DOHH2 (cell line): ENCODE measurements around the gene MVK.

Experiments
- H3F3A ChIP-seq: fragments of 200-600 bp; sonication (generic), shearing (Covaris generic); 2 replicates; pipeline ENCODE4 v1.6.0; 2016; ENCODE audit warnings: antibody characterized with exemption, mild to moderate bottlenecking; ENCODE audit not compliant: control insufficient read depth, insufficient read depth
- H3K27ac ChIP-seq: fragments of 200-600 bp; sonication (generic); 2 replicates; pipeline ENCODE4 v1.5.1; 2014; ENCODE audit warnings: low read depth, mild to moderate bottlenecking, low read length, moderate library complexity
- H3K27me3 ChIP-seq: fragments of 200-600 bp; sonication (generic); 2 replicates; pipeline ENCODE4 v1.6.1; 2014; ENCODE audit warnings: mild to moderate bottlenecking, low read length, mixed read lengths; ENCODE audit not compliant: control insufficient read depth
- H3K36me3 ChIP-seq: fragments of 200-600 bp; sonication (generic); 2 replicates; pipeline ENCODE4 v1.6.1; 2014; ENCODE audit warnings: mild to moderate bottlenecking, low read length, moderate library complexity, mixed read lengths; ENCODE audit not compliant: control insufficient read depth
- H3K4me1 ChIP-seq: fragments of 200-600 bp; sonication (generic); 2 replicates; pipeline ENCODE4 v1.6.1; 2014; ENCODE audit warnings: mild to moderate bottlenecking, low read length, mixed read lengths; ENCODE audit not compliant: control insufficient read depth
- H3K4me2 ChIP-seq: fragments of 200-600 bp; sonication (generic); 2 replicates; pipeline ENCODE4 v1.6.0; 2014; ENCODE audit warnings: mild to moderate bottlenecking, low read length, moderate library complexity
- H3K4me3 ChIP-seq: fragments of 200-600 bp; sonication (generic); 2 replicates; pipeline ENCODE4 v1.5.1; 2014; ENCODE audit warnings: mild to moderate bottlenecking, low read length, mixed read lengths
- H3K79me2 ChIP-seq: fragments of 200-600 bp; sonication (generic); 2 replicates; pipeline ENCODE4 v1.6.1; 2014; ENCODE audit warnings: mild to moderate bottlenecking, low read length, mixed read lengths; ENCODE audit not compliant: control insufficient read depth
- H3K9me2 ChIP-seq: fragments of 200-600 bp; sonication (generic); replicated peaks from 2 replicates; pipeline ENCODE4 v1.6.1; 2014; ENCODE audit warnings: mild to moderate bottlenecking, low read length, mixed read lengths; ENCODE audit not compliant: control insufficient read depth
- H3K9me3 ChIP-seq: fragments of 200-600 bp; sonication (generic); 2 replicates; pipeline ENCODE4 v1.6.1; 2014; ENCODE audit warnings: antibody characterized with exemption, low read length, mixed read lengths; ENCODE audit not compliant: control insufficient read depth, insufficient read depth
- H4K20me1 ChIP-seq: fragments of 200-600 bp; sonication (generic); 2 replicates; pipeline ENCODE4 v1.6.0; 2014; ENCODE audit warnings: low read depth, mild to moderate bottlenecking, antibody characterized with exemption, low read length, moderate library complexity; ENCODE audit not compliant: control insufficient read depth, insufficient read depth
- CTCF ChIP-seq: fragments of 200-600 bp; sonication (generic); IDR thresholded peaks from one replicate; pipeline ENCODE4 v1.5.1; 2014; ENCODE audit warnings: antibody characterized with exemption, mild to moderate bottlenecking, low read depth, low read length; ENCODE audit not compliant: poor library complexity, severe bottlenecking
- EZH2phosphoT487 ChIP-seq: fragments of 200-600 bp; sonication (generic); IDR thresholded peaks from 2 replicates; pipeline ENCODE4 v1.6.1; 2017; ENCODE audit warnings: borderline replicate concordance, mild to moderate bottlenecking, antibody characterized with exemption, low read length, moderate library complexity, mixed read lengths

MVK gene

GRCh38 chr12:109548258-109548657, 25.3 kb upstream of the MVK start:
- no peak overlapping the region for H3K4me3 ChIP-seq
- no peak overlapping the region for H3K4me2 ChIP-seq
- no peaks in the 10 kb centered on the region for H3F3A ChIP-seq
- no peak overlapping the region for H3K27ac ChIP-seq
- no peak for TF ChIP-seq EZH2phosphoT487
- TF ChIP-seq CTCF, result no peak
- no peaks in the 10 kb centered on the region for H4K20me1 ChIP-seq
- H3K36me3 ChIP-seq, result no peaks in the 10 kb centered on the region
- H3K4me1 ChIP-seq, result no peaks in the 10 kb centered on the region
- H3K9me3 ChIP-seq, result no peaks in the 10 kb centered on the region
- H3K9me2 ChIP-seq, result no peaks in the 10 kb centered on the region
- H3K79me2 ChIP-seq, result no peaks in the 10 kb centered on the region
- H3K27me3 ChIP-seq, result no peaks in the 10 kb centered on the region; the same call in 1 of the 2 replicates

- no peaks in the 10 kb centered on the region for H3K36me3 ChIP-seq
- H3K4me1 ChIP-seq, result no peaks in the 10 kb centered on the region
- no peak overlapping the region for H3K4me2 ChIP-seq
- no peaks in the 10 kb centered on the region for H4K20me1 ChIP-seq
- no peak for TF ChIP-seq CTCF
- no peak for TF ChIP-seq EZH2phosphoT487
- H3K9me2 ChIP-seq, result no peaks in the 10 kb centered on the region
- no peaks in the 10 kb centered on the region for H3F3A ChIP-seq
- H3K9me3 ChIP-seq, result no peaks in the 10 kb centered on the region
- H3K27ac ChIP-seq, result no peak overlapping the region
- no peaks in the 10 kb centered on the region for H3K79me2 ChIP-seq
- no peak overlapping the region for H3K4me3 ChIP-seq
- no peaks in the 10 kb centered on the region; the same call in 1 of the 2 replicates for H3K27me3 ChIP-seq
Observed at GRCh38 chr12:109549613-109550270, 23.9 kb upstream of the MVK start.

GRCh38 chr12:109550281-109550680, 23.3 kb upstream of the MVK start:
- H3K27ac ChIP-seq, result no peak overlapping the region
- no peaks in the 10 kb centered on the region for H3F3A ChIP-seq
- H4K20me1 ChIP-seq, result no peaks in the 10 kb centered on the region
- no peak for TF ChIP-seq EZH2phosphoT487
- TF ChIP-seq CTCF, result no peak
- H3K4me2 ChIP-seq, result no peak overlapping the region
- no peak overlapping the region for H3K4me3 ChIP-seq
- H3K79me2 ChIP-seq, result no peaks in the 10 kb centered on the region
- H3K9me2 ChIP-seq, result no peaks in the 10 kb centered on the region
- H3K9me3 ChIP-seq, result no peaks in the 10 kb centered on the region
- no peaks in the 10 kb centered on the region; the same call in 1 of the 2 replicates for H3K27me3 ChIP-seq
- no peaks in the 10 kb centered on the region for H3K4me1 ChIP-seq
- no peaks in the 10 kb centered on the region for H3K36me3 ChIP-seq
